H1 (cell line): Measurements from ENCODE around the gene TRIM45. TPM values are rescaled to one million over a fixed set of nuclear protein-coding genes. Genes with fewer than 3 reads are reported as not detected.

Experiments used
- CTCF ChIA-PET: fragments of 300-600 bp; sonication (Branson Sonifier 250); formaldehyde crosslinking; loops from one replicate; lab custom pipeline; 2021; ENCODE audit not compliant: partially characterized antibody; lab: Charles Lee
- POLR2A ChIA-PET: fragments of 300-600 bp; sonication (Branson Sonifier 250); formaldehyde crosslinking; loops from one replicate; lab custom pipeline; 2021; ENCODE audit warnings: inconsistent platforms; ENCODE audit not compliant: partially characterized antibody; lab: Charles Lee
- DNase-seq, 2 experiments: peaks; one replicate each; pipeline versions ENCODE4 v3.0.0 to v3.0.0-alpha.2; 2010 to 2022; ENCODE audit warnings: low spot score in 2 of 2, low read depth in 1 of 2, mixed read lengths in 1 of 2
- FAIRE-seq: peaks from 2 replicates; lab custom pipeline; 2011; peaks lifted over from hg19 to GRCh38; lab: Jason Lieb, UNC
- H2AFZ ChIP-seq: 2 replicates; pipeline ENCODE4 v1.8.1; 2012; ENCODE audit warnings: low read length, inconsistent platforms
- H2AK5ac ChIP-seq: 2 replicates; pipeline ENCODE4 v1.6.1; 2013; ENCODE audit warnings: low read depth, low read length
- H2BK120ac ChIP-seq: replicated peaks from 2 replicates; pipeline ENCODE3; 2013; ENCODE audit warnings: low read depth, low read length, inconsistent platforms
- H2BK12ac ChIP-seq: 2 replicates; pipeline ENCODE4 v1.6.1; 2013; ENCODE audit warnings: low read depth, low read length
- H2BK15ac ChIP-seq: 2 replicates; pipeline ENCODE4 v1.6.1; 2013; ENCODE audit warnings: low read length
- H2BK20ac ChIP-seq: 2 replicates; pipeline ENCODE4 v1.6.1; 2013; ENCODE audit warnings: low read length
- H2BK5ac ChIP-seq: 2 replicates; pipeline ENCODE4 v1.6.1; 2013; ENCODE audit warnings: low read depth, low read length
- H3K14ac ChIP-seq: 2 replicates; pipeline ENCODE4 v1.6.1; 2013; ENCODE audit warnings: inconsistent platforms; ENCODE audit not compliant: insufficient read length
- H3K18ac ChIP-seq: 2 replicates; pipeline ENCODE4 v1.6.1; 2013; ENCODE audit warnings: low read length; ENCODE audit errors: extremely low read depth
- H3K23ac ChIP-seq: 2 replicates; pipeline ENCODE4 v1.6.1; 2013; ENCODE audit warnings: inconsistent platforms; ENCODE audit not compliant: insufficient read length
- H3K23me2 ChIP-seq: 2 replicates; pipeline ENCODE4 v1.6.1; 2013; ENCODE audit warnings: low read depth, low read length
- H3K27ac ChIP-seq: 2 replicates; pipeline ENCODE4 v1.6.1; 2011; ENCODE audit warnings: low read depth, low read length, inconsistent platforms
- H3K27me3 ChIP-seq, 4 experiments: replicated peaks in 1 of 4; 1 replicate in 1 of 4; 2 replicates in 3 of 4; pipeline versions ENCODE4 v1.6.1 to v1.8.1; 2011 to 2013; ENCODE audit warnings: low read length in 3 of 4, mild to moderate bottlenecking in 3 of 4, inconsistent platforms in 2 of 4, mixed read lengths in 2 of 4, moderate library complexity in 1 of 4; ENCODE audit not compliant: control insufficient read depth in 3 of 4, insufficient read depth in 3 of 4; ENCODE audit errors: extremely low read depth in 1 of 4
- H3K36me3 ChIP-seq, 4 experiments: 2 replicates each; pipeline versions ENCODE4 v1.6.1 to v1.8.1; 2011 to 2013; ENCODE audit warnings: mild to moderate bottlenecking in 4 of 4, low read length in 3 of 4, moderate library complexity in 2 of 4, control low read depth in 1 of 4, inconsistent platforms in 1 of 4; ENCODE audit not compliant: insufficient read depth in 4 of 4, control insufficient read depth in 2 of 4
- H3K4ac ChIP-seq: replicated peaks from 2 replicates; pipeline ENCODE3; 2013; ENCODE audit warnings: low read length, low read depth, mixed read lengths, inconsistent platforms; ENCODE audit not compliant: insufficient read length
- H3K4me1 ChIP-seq, 4 experiments: replicated peaks in 1 of 4; 1 replicate in 1 of 4; 2 replicates in 3 of 4; pipeline versions ENCODE4 v1.6.1 to v1.8.1; 2011 to 2013; ENCODE audit warnings: low read length in 3 of 4, inconsistent platforms in 2 of 4, mixed read lengths in 1 of 4; ENCODE audit not compliant: insufficient read depth in 4 of 4, control insufficient read depth in 3 of 4
- H3K4me2 ChIP-seq, 2 experiments: 2 replicates each; pipeline versions ENCODE4 v1.6.1 to v1.8.1; 2011 to 2013; ENCODE audit warnings: low read depth in 2 of 2, low read length in 2 of 2, control low read depth in 1 of 2, inconsistent platforms in 1 of 2, mild to moderate bottlenecking in 1 of 2; ENCODE audit not compliant: insufficient read depth in 1 of 2
- H3K4me3 ChIP-seq, 4 experiments: fragments of 200-600, 300-600 bp in 1 of 4; sonication (generic), shearing (Covaris generic), sonication (Bioruptor Twin) in 1 of 4; 2 replicates each; pipeline versions ENCODE4 v1.5.1 to v1.8.1; 2011 to 2016; ENCODE audit warnings: low read length in 4 of 4, low read depth in 3 of 4, control low read depth in 2 of 4, inconsistent platforms in 2 of 4, mild to moderate bottlenecking in 2 of 4, mixed read lengths in 1 of 4, moderate library complexity in 1 of 4; ENCODE audit not compliant: insufficient read depth in 2 of 4; ENCODE audit errors: extremely low read depth in 1 of 4
- H3K56ac ChIP-seq: replicated peaks from 2 replicates; pipeline ENCODE3; 2013; ENCODE audit warnings: low read depth, mild to moderate bottlenecking, mixed read lengths, low read length, inconsistent platforms; ENCODE audit not compliant: insufficient read length
- H3K79me1 ChIP-seq: 2 replicates; pipeline ENCODE4 v1.6.1; 2013; ENCODE audit warnings: low read depth, low read length, control low read depth
- H3K79me2 ChIP-seq, 2 experiments: 2 replicates each; pipeline versions ENCODE4 v1.6.1 to v1.8.1; 2012 to 2013; ENCODE audit warnings: low read length in 2 of 2, mild to moderate bottlenecking in 2 of 2, inconsistent platforms in 1 of 2; ENCODE audit not compliant: insufficient read depth in 2 of 2, control insufficient read depth in 1 of 2
- H3K9ac ChIP-seq, 4 experiments: replicated peaks in 1 of 4; 1 replicate in 1 of 4; 2 replicates in 3 of 4; pipeline versions ENCODE4 v1.6.1 to v1.8.1; 2011 to 2013; ENCODE audit warnings: low read depth in 3 of 4, low read length in 3 of 4, control low read depth in 2 of 4, mild to moderate bottlenecking in 2 of 4, moderate library complexity in 2 of 4, inconsistent platforms in 1 of 4; ENCODE audit errors: extremely low read depth in 1 of 4
- H3K9me3 ChIP-seq, 2 experiments: 2 replicates each; pipeline versions ENCODE4 v1.6.1 to v1.8.1; 2012 to 2013; ENCODE audit warnings: mild to moderate bottlenecking in 2 of 2, moderate library complexity in 2 of 2, control low read depth in 1 of 2, inconsistent platforms in 1 of 2, low read depth in 1 of 2, low read length in 1 of 2, mixed read lengths in 1 of 2; ENCODE audit not compliant: insufficient read depth in 2 of 2
- H4K20me1 ChIP-seq, 2 experiments: replicated peaks in 1 of 2; 2 replicates each; pipeline versions ENCODE3 to v1.8.1; 2011 to 2013; ENCODE audit warnings: inconsistent platforms in 2 of 2, low read length in 2 of 2, mild to moderate bottlenecking in 1 of 2; ENCODE audit not compliant: insufficient read depth in 2 of 2, control insufficient read depth in 1 of 2
- H4K5ac ChIP-seq: 2 replicates; pipeline ENCODE4 v1.6.1; 2013; ENCODE audit warnings: low read length, low read depth, mixed read lengths, inconsistent platforms; ENCODE audit not compliant: insufficient read length
- H4K8ac ChIP-seq: 2 replicates; pipeline ENCODE4 v1.8.0; 2013; ENCODE audit warnings: mild to moderate bottlenecking, moderate library complexity, low read length, inconsistent platforms; ENCODE audit not compliant: insufficient read depth; ENCODE audit errors: extremely low read depth
- H4K91ac ChIP-seq: replicated peaks from 2 replicates; pipeline ENCODE3; 2013; ENCODE audit warnings: low read length, mixed read lengths, inconsistent platforms; ENCODE audit not compliant: insufficient read length
- CBX8 ChIP-seq: fragments of 300-800, 300-1000 bp; sonication (generic); IDR thresholded peaks from 2 replicates; pipeline ENCODE4 v1.7.1; 2016; ENCODE audit warnings: low read depth, low read length, borderline replicate concordance
- CHD2 ChIP-seq: IDR thresholded peaks from 2 replicates; pipeline ENCODE4 v1.6.1; 2012; ENCODE audit warnings: low read length, improper control_type of control experiment
- GABPA ChIP-seq: IDR thresholded peaks from 2 replicates; pipeline ENCODE4 v1.6.1; 2011; ENCODE audit warnings: mild to moderate bottlenecking, low read length, moderate library complexity, borderline replicate concordance; ENCODE audit not compliant: insufficient read depth
- KDM4A ChIP-seq: IDR thresholded peaks from one replicate; pipeline ENCODE4 v1.7.1; 2012; ENCODE audit warnings: low read depth, mild to moderate bottlenecking, moderate library complexity, low read length, inconsistent platforms; ENCODE audit not compliant: severe bottlenecking
- KDM5A ChIP-seq: fragments of 200-600 bp; IDR thresholded peaks from 2 replicates; pipeline ENCODE4 v1.7.1; 2012; ENCODE audit warnings: mild to moderate bottlenecking, low read length, inconsistent platforms, mixed read lengths
- NRF1 ChIP-seq: IDR thresholded peaks from 2 replicates; pipeline ENCODE4 v1.6.1; 2011; ENCODE audit warnings: mild to moderate bottlenecking, low read depth, low read length, improper control_type of control experiment
- SIX5 ChIP-seq: IDR thresholded peaks from 2 replicates; pipeline ENCODE4 v1.6.1; 2011; ENCODE audit warnings: mild to moderate bottlenecking, low read depth, low read length
- YY1 ChIP-seq: IDR thresholded peaks from 2 replicates; pipeline ENCODE4 v1.6.1; 2011; ENCODE audit warnings: low read depth, mild to moderate bottlenecking, low read length
- WGBS, 2 experiments: shearing (Covaris generic) in 1 of 2; methylation state at CpG; one replicate each; pipeline versions ENCODE4 v1.1.6 to v1.1.7; 2013 to 2015; ENCODE audit warnings: low lambda C conversion rate in 2 of 2, mixed read lengths in 2 of 2, inconsistent platforms in 1 of 2, low coverage in 1 of 2, missing lambda C conversion rate in 1 of 2; ENCODE audit not compliant: insufficient replicate concordance in 2 of 2, insufficient coverage in 1 of 2, insufficient read length in 1 of 2; ENCODE audit errors: extremely low coverage in 1 of 2, missing lambda C conversion rate in 1 of 2; 5-methylcytosine and 5-hydroxymethylcytosine counted together
- polyA plus RNA-seq, 7 experiments: library from polyadenylated mRNA; depleted of rRNA in 3 of 7; stranded (reverse) in 5 of 7; unstranded in 2 of 7; fragments of >200 nt in 5 of 7; fragments of 200-250 nt in 2 of 7; gene quantifications; 1 replicate in 5 of 7; 2 replicates in 1 of 7; 4 replicates in 1 of 7; pipeline versions ENCODE4 v1.2.1 to v1.2.3, GENCODE V29; 2011 to 2013; ENCODE audit warnings: missing spikeins in 2 of 7, mixed read lengths in 2 of 7
- total RNA-seq: library from RNA; stranded (reverse); fragmentation: NEBNext Ultra II Directional; extraction: Animal tissue kit (Norgen Biotek cat#: 25700); gene quantifications from 2 replicates; pipeline ENCODE4 v1.2.1, GENCODE V29; 2021

Gene TRIM45
- total and polyA plus RNA-seq, 2 of the 8 experiments (the other 6 are each of a cell fraction or from before 2014, with no cell fraction given): 13.7 to 16.7 TPM

DNA sequence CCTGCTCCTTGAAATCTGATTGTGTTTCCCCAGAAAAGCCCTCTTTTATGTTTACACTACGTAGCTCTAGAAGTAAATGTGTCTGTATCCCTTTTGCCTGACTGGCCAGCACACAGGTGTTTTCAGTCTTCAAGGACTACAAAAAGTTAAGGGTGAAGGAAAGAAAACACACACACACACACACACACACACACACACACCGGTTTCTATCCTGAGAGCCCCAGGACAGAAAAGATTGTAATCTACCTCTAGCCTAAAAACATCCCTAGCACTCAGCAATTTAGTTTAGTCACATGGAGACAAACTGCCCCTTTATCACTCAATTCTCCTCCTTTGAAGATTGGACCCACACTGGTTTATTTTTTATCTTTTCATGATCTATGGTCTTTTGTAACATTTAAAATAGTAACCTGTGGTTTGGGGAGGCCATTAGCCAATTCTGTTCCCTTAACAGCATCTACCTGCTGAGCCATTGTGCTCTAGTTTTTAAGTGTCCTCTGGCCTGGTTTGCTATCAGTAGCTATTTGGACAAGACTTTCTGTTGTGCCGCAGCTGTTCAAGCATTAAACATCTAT is 15.8 kb upstream of the TRIM45 start:
- H3K23me2 ChIP-seq: no peaks in the 10 kb centered on the region; the same call in 1 of the 2 replicates
- FAIRE-seq: no peak
- H3K79me2 ChIP-seq: no peaks in the 10 kb centered on the region
- H3K9ac ChIP-seq: no peak overlapping the region
- H2BK12ac ChIP-seq: no peak overlapping the region
- H2BK15ac ChIP-seq: no peak overlapping the region
- H2BK120ac ChIP-seq: peak overlapping the region; percentile 41
- 0 out of 2 replicates have a peak overlapping the region, but pooled peaks have one; percentile 24 for H3K27ac ChIP-seq
- ChIA-PET CTCF (interaction anchor here (0.7 to 4.3 kb wide), 6 partner anchors 9 to 147 kb away, joined by 3 to 23 read pairs (median 6); no protein-coding TSS in a partner anchor), POLR2A (interaction anchor here (0.6 to 1.1 kb wide), 2 partner anchors 119 to 148 kb away, joined by 3 read pairs; no protein-coding TSS in a partner anchor)
- H4K91ac ChIP-seq: no peak overlapping the region
- no peak overlapping the region for H4K5ac ChIP-seq
- H3K14ac ChIP-seq: no peak overlapping the region
- H2BK20ac ChIP-seq: no peak overlapping the region
- no peak overlapping the region for H3K56ac ChIP-seq
- H3K4me3 ChIP-seq: no peak overlapping the region
- no peaks in the 10 kb centered on the region for H3K79me1 ChIP-seq
- TF ChIP-seq KDM4A: no peak
- no peak for TF ChIP-seq SIX5
- no peak for TF ChIP-seq KDM5A
- TF ChIP-seq CHD2: no peak
- no peak for TF ChIP-seq GABPA
- TF ChIP-seq NRF1: no peak
- TF ChIP-seq CBX8: no peak
- no peak for TF ChIP-seq YY1
- no peaks in the 10 kb centered on the region for H4K20me1 ChIP-seq
- 82% methylated on average over 2 of the region's 3 CpGs; no CpG with 5 or more reads in 1 of the 2 experiments for WGBS, 2 experiments
- no peak overlapping the region for H3K23ac ChIP-seq
- H3K36me3 ChIP-seq: no peaks in the 10 kb centered on the region
- H3K27me3 ChIP-seq: no peaks in the 10 kb centered on the region
- H2AFZ ChIP-seq: no peak overlapping the region
- H2BK5ac ChIP-seq: no peak overlapping the region
- H3K4ac ChIP-seq: no peak overlapping the region
- peak overlapping the region; percentile 2 to 36; a peak in 1 of 4 replicates for H3K4me2 ChIP-seq
- DNase-seq: no peak
- H4K8ac ChIP-seq: no peak overlapping the region
- H2AK5ac ChIP-seq: no peak overlapping the region
- no peak overlapping the region; the same call in 1 of the 2 replicates for H3K18ac ChIP-seq
- no peaks in the 10 kb centered on the region for H3K9me3 ChIP-seq
- peaks cover 0 to 16% (median 12%) of the 10 kb centered on the region in 4 experiments; a peak in 4 of 7 replicates for H3K4me1 ChIP-seq
